C4-2B (cell line): ENCODE data around the gene GALNTL6.

Experiments
- ZFX ChIP-seq: fragments of 450-650 bp; IDR thresholded peaks from 2 replicates; pipeline ENCODE4 v1.6.1; 2017
- TF ChIP-seq, protein P1 (sequence below): fragments of 450-650 bp; conservative IDR thresholded peaks from 2 replicates; pipeline ENCODE4 v1.5.1; 2017; ENCODE audit warnings: mild to moderate bottlenecking

DNA sequence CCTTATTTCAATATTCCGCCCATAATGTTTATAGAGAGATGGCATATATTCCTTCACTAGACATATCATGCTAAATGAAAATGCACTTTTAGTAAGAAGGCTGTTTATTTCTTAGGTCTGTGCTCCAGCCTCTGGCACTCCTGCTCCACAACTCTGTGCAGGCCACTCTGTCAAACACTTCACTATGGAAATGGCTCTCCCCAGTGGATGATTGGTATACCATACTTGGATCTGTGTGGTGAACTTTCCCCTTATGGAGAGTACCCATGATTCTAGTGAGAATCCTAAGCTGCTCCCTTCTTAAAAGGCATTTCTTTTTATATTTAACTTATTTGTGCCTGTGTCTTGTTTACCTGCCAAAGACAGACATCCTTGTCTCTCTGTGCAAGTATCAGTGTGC, 875.3 kb downstream of the GALNTL6 start:
- TF ChIP-seq, protein P1, sequence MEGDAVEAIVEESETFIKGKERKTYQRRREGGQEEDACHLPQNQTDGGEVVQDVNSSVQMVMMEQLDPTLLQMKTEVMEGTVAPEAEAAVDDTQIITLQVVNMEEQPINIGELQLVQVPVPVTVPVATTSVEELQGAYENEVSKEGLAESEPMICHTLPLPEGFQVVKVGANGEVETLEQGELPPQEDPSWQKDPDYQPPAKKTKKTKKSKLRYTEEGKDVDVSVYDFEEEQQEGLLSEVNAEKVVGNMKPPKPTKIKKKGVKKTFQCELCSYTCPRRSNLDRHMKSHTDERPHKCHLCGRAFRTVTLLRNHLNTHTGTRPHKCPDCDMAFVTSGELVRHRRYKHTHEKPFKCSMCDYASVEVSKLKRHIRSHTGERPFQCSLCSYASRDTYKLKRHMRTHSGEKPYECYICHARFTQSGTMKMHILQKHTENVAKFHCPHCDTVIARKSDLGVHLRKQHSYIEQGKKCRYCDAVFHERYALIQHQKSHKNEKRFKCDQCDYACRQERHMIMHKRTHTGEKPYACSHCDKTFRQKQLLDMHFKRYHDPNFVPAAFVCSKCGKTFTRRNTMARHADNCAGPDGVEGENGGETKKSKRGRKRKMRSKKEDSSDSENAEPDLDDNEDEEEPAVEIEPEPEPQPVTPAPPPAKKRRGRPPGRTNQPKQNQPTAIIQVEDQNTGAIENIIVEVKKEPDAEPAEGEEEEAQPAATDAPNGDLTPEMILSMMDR: no peak
- no peak for TF ChIP-seq ZFX
